Dermis microvascular lymphatic vessel endothelial cell (primary cell): ENCODE data around the gene CADPS2. TPM values are rescaled to one million over a fixed set of nuclear protein-coding genes. Genes with fewer than 3 reads are reported as not detected.

Experiments
- DNase-seq, 2 donors: peaks; one replicate each; pipeline versions ENCODE4 v3.0.0 to v3.0.0-alpha.2; 2010; ENCODE audit warnings: low read depth in 2 of 2
- total RNA-seq: library from RNA; depleted of rRNA; stranded (reverse); fragments of >200 nt; gene quantifications from 2 replicates; pipeline ENCODE4 v1.2.1, GENCODE V29; 2014

CADPS2 gene
- total RNA-seq, 1 donor from 2014 or later, result 49.0 TPM

- DNase-seq, result no peak
Observed at GRCh38 chr7:122605929-122606328, 280.3 kb downstream of the CADPS2 start.

DNA sequence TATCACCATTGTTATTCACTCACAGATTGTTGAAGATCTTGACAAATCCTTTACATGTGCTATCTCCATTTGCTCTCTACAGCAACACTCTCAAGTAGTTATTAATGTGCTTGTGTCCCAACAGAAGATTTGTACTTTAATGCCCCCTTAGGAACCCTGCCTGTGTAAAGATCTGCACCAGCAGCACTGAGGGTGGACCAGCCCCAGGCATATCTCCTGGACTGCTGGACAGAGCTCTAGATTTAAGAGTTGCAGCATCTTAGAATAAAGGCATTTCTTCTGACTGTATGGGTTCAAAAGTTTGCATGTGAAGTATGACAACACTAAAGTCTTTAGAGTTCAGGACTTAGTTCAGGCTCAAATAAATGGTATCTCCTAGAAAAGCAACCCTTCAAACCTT lies 282.0 kb downstream of the CADPS2 start:
- no peak for DNase-seq

DNA sequence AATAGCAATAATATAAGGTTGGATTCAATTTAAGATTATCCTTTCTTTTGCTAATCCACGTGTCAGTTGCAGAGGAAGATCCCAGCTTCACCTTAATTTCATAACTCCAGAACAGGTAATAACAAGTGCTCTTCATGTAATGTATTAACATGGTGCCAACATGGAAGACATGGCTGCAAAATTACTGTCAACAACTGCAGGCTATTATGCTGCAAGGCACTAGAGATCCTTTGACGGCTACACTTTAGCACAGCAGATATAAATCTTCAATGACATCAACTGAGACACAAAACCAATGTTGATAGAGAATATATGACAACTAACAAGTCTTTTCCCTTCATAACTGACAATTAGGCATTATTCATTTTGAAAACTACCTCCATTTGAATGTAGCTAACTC lies 283.5 kb downstream of the CADPS2 start:
- no peak for DNase-seq

- DNase-seq, result no peak
Observed at GRCh38 chr7:122600630-122601029, 285.6 kb downstream of the CADPS2 start.

GRCh38 chr7:122600042-122600441 lies 286.2 kb downstream of the CADPS2 start:
- DNase-seq, result no peak

- no peak for DNase-seq
Observed at GRCh38 chr7:122597277-122597676, 289.0 kb downstream of the CADPS2 start.

GRCh38 chr7:122595885-122596284 lies 290.4 kb downstream of the CADPS2 start:
- no peak for DNase-seq

DNA sequence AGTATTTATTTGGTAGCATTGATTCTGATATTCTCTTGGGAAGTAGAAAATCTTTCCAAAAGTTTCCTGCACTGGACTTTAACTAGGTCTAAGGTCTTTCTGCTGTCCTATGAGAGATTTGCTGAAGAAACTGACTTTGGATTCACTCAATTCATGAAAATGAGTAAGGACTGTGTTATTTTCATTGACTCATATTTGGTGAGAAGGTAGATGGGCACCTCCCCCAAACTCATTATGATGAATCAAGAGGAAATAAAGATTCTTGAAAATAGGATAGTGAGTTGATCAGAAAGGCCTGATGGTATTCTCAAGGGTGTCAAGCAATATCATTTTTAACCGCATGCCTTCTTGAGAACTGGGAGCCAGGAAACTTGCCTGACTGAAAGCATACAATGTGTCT lies 297.6 kb downstream of the CADPS2 start:
- no peak for DNase-seq

GRCh38 chr7:122584676-122585251 lies 301.5 kb downstream of the CADPS2 start:
- DNase-seq, result no peak

- DNase-seq, result no peak
Observed at GRCh38 chr7:122578350-122578749, 307.9 kb downstream of the CADPS2 start.

DNA sequence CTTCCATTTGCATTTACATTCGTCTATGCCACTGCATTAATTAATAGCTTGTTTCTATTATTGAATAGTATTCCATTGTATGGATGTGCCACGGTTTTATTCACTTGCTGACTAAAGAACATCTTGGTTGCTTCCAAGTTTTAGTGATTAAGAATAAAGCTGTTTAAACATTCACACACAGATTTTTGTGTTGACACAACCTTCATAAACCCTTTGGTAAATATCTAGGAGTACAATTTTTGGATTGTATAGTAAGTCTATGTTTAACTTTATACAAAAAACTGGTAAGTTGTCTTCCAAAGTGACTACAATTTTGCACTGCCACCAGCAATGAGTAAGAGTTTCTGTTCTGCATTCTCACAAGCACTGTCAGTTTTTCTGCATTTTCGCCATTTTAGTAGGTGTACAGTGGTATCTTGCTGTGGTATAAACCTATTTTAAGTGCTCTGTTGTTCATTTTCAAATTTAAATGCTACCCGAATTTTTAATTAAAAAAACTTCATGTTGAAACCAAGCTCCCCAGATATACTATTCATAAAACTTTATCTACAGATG lies 308.7 kb downstream of the CADPS2 start:
- DNase-seq, result no peak

- no peak for DNase-seq
Observed at GRCh38 chr7:122572706-122573105, 313.6 kb downstream of the CADPS2 start.

- DNase-seq, result no peak
Observed at GRCh38 chr7:122561326-122561725, 324.9 kb downstream of the CADPS2 start.

DNA sequence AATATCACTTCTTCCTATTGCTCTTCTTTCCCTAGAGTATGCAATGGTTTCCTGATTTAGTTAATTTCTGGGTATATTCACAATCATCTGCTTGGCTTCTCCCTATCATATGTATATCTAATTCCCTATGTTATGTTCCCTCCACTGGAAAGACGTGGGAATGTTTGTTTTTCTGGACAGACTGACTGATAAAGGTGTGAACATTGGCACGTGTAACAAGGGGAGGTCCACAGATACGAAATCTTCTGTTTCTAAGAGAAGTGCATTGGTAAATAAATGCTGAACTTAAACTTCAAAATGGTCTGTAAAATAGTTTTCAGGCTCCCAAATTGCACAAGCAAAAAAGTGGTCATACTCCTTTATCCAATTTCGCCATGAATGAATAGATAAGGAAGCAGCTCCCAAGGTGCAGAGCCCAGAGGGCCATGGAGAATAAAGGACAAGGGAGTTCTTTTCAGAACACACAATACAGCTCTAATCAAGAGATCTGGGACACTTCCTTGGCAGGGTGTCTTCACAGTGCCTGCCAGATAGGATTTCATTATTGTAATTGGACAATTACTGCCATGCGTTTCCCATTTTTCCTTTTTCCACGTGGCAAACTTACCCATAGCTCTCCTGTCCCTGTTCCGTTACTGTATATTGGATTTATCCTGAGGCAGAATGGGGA lies 329.3 kb downstream of the CADPS2 start:
- no peak for DNase-seq

- no peak for DNase-seq
Observed at GRCh38 chr7:122556219-122556618, 330.0 kb downstream of the CADPS2 start.

- DNase-seq, result no peak
Observed at GRCh38 chr7:122553761-122554160, 332.5 kb downstream of the CADPS2 start.

DNA sequence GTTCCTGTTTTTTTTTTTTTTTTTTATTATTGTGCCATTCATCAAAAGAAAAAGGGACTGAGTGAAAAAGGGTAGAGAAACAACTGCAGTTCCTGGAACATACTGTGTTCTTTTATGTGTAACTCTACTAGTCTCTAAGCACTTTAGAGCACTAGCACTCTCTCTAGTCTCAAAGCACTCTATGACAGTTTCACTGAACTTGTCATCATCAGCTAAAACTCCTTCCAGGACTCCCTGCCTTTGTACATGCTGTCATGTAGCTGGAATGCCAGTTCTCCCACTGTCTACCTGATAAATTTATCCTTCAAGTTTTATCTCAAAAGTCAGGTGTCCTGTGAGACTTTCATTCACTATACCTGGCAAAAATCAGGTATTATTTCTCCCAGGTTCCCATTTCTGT lies 333.5 kb downstream of the CADPS2 start:
- DNase-seq, result no peak

GRCh38 chr7:122550545-122550944 lies 335.7 kb downstream of the CADPS2 start:
- peak; percentile 34 to 70 for DNase-seq

GRCh38 chr7:122549578-122549977 lies 336.7 kb downstream of the CADPS2 start:
- DNase-seq, result no peak

GRCh38 chr7:122546496-122546895 lies 339.8 kb downstream of the CADPS2 start:
- DNase-seq, result no peak

DNA sequence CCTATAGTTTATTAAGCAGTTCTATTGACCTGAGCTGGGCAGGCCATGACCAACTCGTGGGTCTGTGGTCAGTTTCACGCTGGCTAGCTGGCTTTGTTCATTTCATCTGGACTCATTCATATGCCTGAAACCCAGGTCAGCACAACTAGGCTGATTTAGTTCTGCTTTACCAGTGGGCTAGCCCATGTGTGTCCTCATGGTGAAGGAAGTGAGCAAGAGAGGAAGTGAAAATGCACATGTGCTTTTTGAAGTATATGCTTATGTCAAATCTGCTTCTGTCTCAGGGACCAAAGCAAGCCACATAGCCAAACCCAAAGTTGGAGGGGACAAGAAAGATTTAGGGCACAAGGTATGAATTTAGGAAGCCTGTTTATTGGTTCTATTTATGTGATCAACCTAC lies 341.8 kb downstream of the CADPS2 start:
- no peak for DNase-seq

GRCh38 chr7:122543891-122544290 lies 342.4 kb downstream of the CADPS2 start:
- DNase-seq, result no peak

- DNase-seq, result no peak
Observed at GRCh38 chr7:122543166-122543565, 343.1 kb downstream of the CADPS2 start.
